A549 (cell line): ENCODE data around the gene IGFBP2. TPM values are rescaled to one million over a fixed set of nuclear protein-coding genes. Genes with fewer than 3 reads are reported as not detected.

Experiments
- ATAC-seq, 2 experiments: fragments of 200-7000 bp in 1 of 2; fragments of >200 bp in 1 of 2; cut with Nextera tagmentation in 1 of 2; cut with Tn5 transposase in 1 of 2; 3 replicates each; pipeline versions ENCODE4 v1.8.0 to v1.9.1; 2018 to 2020; ENCODE audit warnings: mild to moderate bottlenecking in 1 of 2, moderate library complexity in 1 of 2
- CTCF ChIA-PET: fragments of 300-600 bp; sonication (Branson Sonifier 250); formaldehyde crosslinking; extraction: SDS; loops from one replicate; lab custom pipeline; 2021; ENCODE audit warnings: antibody characterized with exemption, inconsistent platforms; lab: Yijun Ruan, JAX
- POLR2A ChIA-PET: fragments of 350-600 bp; formaldehyde crosslinking; extraction: SDS; loops from one replicate; lab custom pipeline; 2021; ENCODE audit warnings: antibody characterized with exemption, inconsistent platforms; lab: Yijun Ruan, JAX
- DNase-seq, 2 experiments: peaks; one replicate each; pipeline versions ENCODE4 v3.0.0 to v3.0.0-alpha.2; 2011 to 2016; ENCODE audit warnings: low read depth in 1 of 2, low spot score in 1 of 2
- FAIRE-seq: peaks from 2 replicates; lab custom pipeline; 2011; peaks lifted over from hg19 to GRCh38; lab: Jason Lieb, UNC
- H3K27ac ChIP-seq, 2 experiments: fragments of >200 bp; sonication (Bioruptor Twin); formaldehyde crosslinking; 3 replicates each; pipeline ENCODE4 v1.5.1; 2016 to 2017
- H3K4me1 ChIP-seq: fragments of >200 bp; sonication (Bioruptor Twin); formaldehyde crosslinking; 3 replicates; pipeline ENCODE4 v1.6.1; 2016
- H3K4me2 ChIP-seq: fragments of >200 bp; sonication (Bioruptor Twin); formaldehyde crosslinking; 3 replicates; pipeline ENCODE4 v1.6.1; 2016
- H3K4me3 ChIP-seq: fragments of >200 bp; sonication (Bioruptor Twin); formaldehyde crosslinking; 3 replicates; pipeline ENCODE4 v1.5.1; 2016
- H3K9me3 ChIP-seq: fragments of >200 bp; sonication (Bioruptor Twin); formaldehyde crosslinking; 3 replicates; pipeline ENCODE4 v1.6.1; 2016
- BHLHE40 ChIP-seq: IDR thresholded peaks from 2 replicates; pipeline ENCODE4 v1.6.1; 2012; ENCODE audit warnings: low read depth, low read length, inconsistent platforms
- CEBPB ChIP-seq, 2 experiments: fragments of >200 bp in 1 of 2; sonication (Bioruptor Twin) in 1 of 2; formaldehyde crosslinking in 1 of 2; IDR thresholded peaks; 2 replicates each; pipeline ENCODE4 v1.6.1; 2012 to 2016
- CHD2 ChIP-seq: fragments of 150-350 bp; IDR thresholded peaks from 2 replicates; pipeline ENCODE4 v1.6.1; 2014; ENCODE audit warnings: low read length; ENCODE audit not compliant: partially characterized antibody
- EHF ChIP-seq: fragments of 250-450 bp; sonication (Bioruptor Pico); IDR thresholded peaks from 2 replicates; pipeline ENCODE4 v1.5.0; 2020; ENCODE audit warnings: mild to moderate bottlenecking
- EP300 ChIP-seq, 2 experiments: fragments of >200 bp; sonication (Bioruptor Twin); formaldehyde crosslinking; IDR thresholded peaks; 2 replicates in 1 of 2; 3 replicates in 1 of 2; pipeline ENCODE4 v1.6.1; 2016 to 2017
- ESRRA ChIP-seq: fragments of 150-350 bp; IDR thresholded peaks from 2 replicates; pipeline ENCODE4 v1.6.1; 2014; ENCODE audit warnings: mild to moderate bottlenecking, low read length, borderline replicate concordance
- HOXB13 ChIP-seq: fragments of 250-450 bp; sonication (Bioruptor Pico); IDR thresholded peaks from 2 replicates; pipeline ENCODE4 v1.5.0; 2020; ENCODE audit warnings: low read depth, mild to moderate bottlenecking, moderate library complexity
- HOXB5 ChIP-seq: fragments of 250-450 bp; sonication (Bioruptor Pico); IDR thresholded peaks from 2 replicates; pipeline ENCODE4 v1.5.0; 2020; ENCODE audit warnings: mild to moderate bottlenecking, moderate library complexity
- JUN ChIP-seq, 2 experiments: fragments of >200 bp; sonication (Bioruptor Twin); formaldehyde crosslinking; IDR thresholded peaks; 2 replicates in 1 of 2; 3 replicates in 1 of 2; pipeline ENCODE4 v1.6.1; 2016 to 2017
- MAZ ChIP-seq: fragments of 150-350 bp; IDR thresholded peaks from 2 replicates; pipeline ENCODE4 v1.6.1; 2014; ENCODE audit warnings: antibody characterized with exemption, low read depth, low read length, borderline replicate concordance
- NPAS2 ChIP-seq: fragments of 250-450 bp; sonication (Bioruptor Pico); IDR thresholded peaks from 2 replicates; pipeline ENCODE4 v1.8.0; 2022; ENCODE audit warnings: mild to moderate bottlenecking, moderate library complexity, borderline replicate concordance
- POLR2AphosphoS2 ChIP-seq: conservative IDR thresholded peaks from 2 replicates; pipeline ENCODE4 v1.6.1; 2012; ENCODE audit warnings: low read length, improper control_type of control experiment, inconsistent platforms
- RCOR1 ChIP-seq: fragments of 150-350 bp; IDR thresholded peaks from 2 replicates; pipeline ENCODE4 v1.6.1; 2014; ENCODE audit warnings: antibody characterized with exemption, low read length, low read depth
- RFX5 ChIP-seq: fragments of 450-650 bp; IDR thresholded peaks from 2 replicates; pipeline ENCODE4 v1.7.1; 2014; ENCODE audit warnings: antibody characterized with exemption, mild to moderate bottlenecking, moderate library complexity
- RNF2 ChIP-seq: fragments of 200-600 bp; sonication (generic); IDR thresholded peaks from 2 replicates; pipeline ENCODE4 v1.6.1; 2016; ENCODE audit warnings: low read depth, mild to moderate bottlenecking, antibody characterized with exemption, moderate library complexity, borderline replicate concordance
- SMC3 ChIP-seq: fragments of >200 bp; sonication (Bioruptor Twin); formaldehyde crosslinking; IDR thresholded peaks from 3 replicates; pipeline ENCODE4 v1.6.1; 2018; ENCODE audit warnings: inconsistent platforms
- TP53 ChIP-seq: fragments of 250-450 bp; sonication (Bioruptor Pico); IDR thresholded peaks from 2 replicates; pipeline ENCODE4 v1.5.0; 2021; ENCODE audit warnings: mild to moderate bottlenecking, moderate library complexity
- ZC3H11A ChIP-seq: fragments of 450-650 bp; IDR thresholded peaks from 2 replicates; pipeline ENCODE4 v1.6.1; 2014; ENCODE audit warnings: antibody characterized with exemption, mild to moderate bottlenecking
- WGBS: methylation state at CpG from one replicate; pipeline ENCODE4 v1.1.6; 2017; ENCODE audit errors: missing lambda C conversion rate; 5-methylcytosine and 5-hydroxymethylcytosine counted together
- polyA plus RNA-seq, 4 experiments: library from polyadenylated mRNA; depleted of rRNA in 3 of 4; stranded (reverse); fragments of >200 nt; fragmentation: RNase III in 1 of 4; extraction: RNeasy Plus Mini Kit Qiagen cat#74134 plus additional on column Dnase treatment in 1 of 4; gene quantifications; 2 replicates in 3 of 4; 3 replicates in 1 of 4; pipeline ENCODE4 v1.2.3, GENCODE V29; 2011 to 2017
- TF ChIP-seq, protein P1 (sequence below): fragments of 250-450 bp; sonication (Bioruptor Pico); IDR thresholded peaks from 2 replicates; pipeline ENCODE4 v1.5.0; 2020; ENCODE audit warnings: low read depth, mild to moderate bottlenecking, moderate library complexity
- TF ChIP-seq, protein P2 (sequence below): IDR thresholded peaks from 2 replicates; pipeline ENCODE4 v1.6.1; 2012; ENCODE audit warnings: low read depth, borderline replicate concordance

Gene IGFBP2
- polyA plus RNA-seq, 2 of the 4 experiments (the other 2 are of a cell fraction): 26.1 to 34.9 TPM

DNA sequence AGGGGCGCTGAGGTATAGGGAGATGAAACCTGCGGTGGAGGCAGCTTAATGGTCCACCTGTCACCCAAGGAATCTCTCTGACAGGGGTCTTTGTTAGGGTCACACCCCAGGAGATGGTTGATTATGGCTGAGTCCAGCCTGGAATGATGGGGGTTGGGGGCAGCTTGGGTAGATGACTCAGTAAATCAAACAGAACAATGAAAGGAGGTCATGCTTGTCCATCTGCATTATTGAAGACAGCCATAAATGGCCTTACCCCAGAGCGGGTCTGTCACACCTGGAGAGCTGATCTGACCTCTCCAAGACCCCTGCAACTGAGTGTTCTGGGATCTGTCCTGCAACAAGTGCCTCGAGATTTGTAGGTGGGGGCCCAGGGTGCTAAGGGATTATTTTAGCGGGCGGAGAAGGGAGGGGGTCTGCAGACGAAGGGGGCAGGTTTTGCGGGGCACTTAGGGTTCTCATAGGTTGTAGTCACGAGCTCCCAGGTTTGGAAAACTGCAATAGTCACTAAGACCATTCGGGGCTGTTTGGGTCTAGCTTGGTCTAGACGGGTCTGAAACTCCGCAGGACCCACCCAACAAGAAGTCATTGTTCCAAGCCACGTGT is 771 bp upstream of the IGFBP2 start:
- H3K4me1 ChIP-seq: peaks cover 39% of the 10 kb centered on the region
- DNase-seq: no peak
- no peak for ATAC-seq
- no peak for FAIRE-seq
- peak overlapping the region; percentile 49 for H3K4me3 ChIP-seq
- H3K9me3 ChIP-seq: no peaks in the 10 kb centered on the region
- POLR2A ChIA-PET: no interaction called here
- CTCF ChIA-PET: interaction anchor here (0.6 to 2.1 kb wide), 5 partner anchors 15 to 261 kb away, joined by 3 to 7 read pairs (median 3); no protein-coding TSS in a partner anchor
- H3K4me2 ChIP-seq: peak overlapping the region; percentile 73
- TF ChIP-seq EP300 (IDR thresholded peaks at IDR 0.05): no peak
- TF ChIP-seq HOXB13 (CRISPR knock-in tag): no peak
- TF ChIP-seq TP53 (CRISPR knock-in tag): no peak
- TF ChIP-seq, protein P1, sequence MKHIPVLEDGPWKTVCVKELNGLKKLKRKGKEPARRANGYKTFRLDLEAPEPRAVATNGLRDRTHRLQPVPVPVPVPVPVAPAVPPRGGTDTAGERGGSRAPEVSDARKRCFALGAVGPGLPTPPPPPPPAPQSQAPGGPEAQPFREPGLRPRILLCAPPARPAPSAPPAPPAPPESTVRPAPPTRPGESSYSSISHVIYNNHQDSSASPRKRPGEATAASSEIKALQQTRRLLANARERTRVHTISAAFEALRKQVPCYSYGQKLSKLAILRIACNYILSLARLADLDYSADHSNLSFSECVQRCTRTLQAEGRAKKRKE (CRISPR knock-in tag): no peak
- no peak for TF ChIP-seq ESRRA
- TF ChIP-seq EHF (CRISPR knock-in tag): no peak
- no peak for TF ChIP-seq HOXB5 (CRISPR knock-in tag)
- TF ChIP-seq RNF2: no peak
- TF ChIP-seq CHD2: no peak
- TF ChIP-seq POLR2AphosphoS2: no peak
- no peak for TF ChIP-seq BHLHE40
- no peak for TF ChIP-seq ZC3H11A
- TF ChIP-seq CEBPB (IDR thresholded peaks at IDR 0.05): no peak
- TF ChIP-seq SMC3: no peak
- no peak for TF ChIP-seq MAZ
- peak overlapping the region; percentile 53 to 88; a peak in 4 of 6 replicates for H3K27ac ChIP-seq
- WGBS: 63% methylated on average over 13 of the region's 13 CpGs

DNA sequence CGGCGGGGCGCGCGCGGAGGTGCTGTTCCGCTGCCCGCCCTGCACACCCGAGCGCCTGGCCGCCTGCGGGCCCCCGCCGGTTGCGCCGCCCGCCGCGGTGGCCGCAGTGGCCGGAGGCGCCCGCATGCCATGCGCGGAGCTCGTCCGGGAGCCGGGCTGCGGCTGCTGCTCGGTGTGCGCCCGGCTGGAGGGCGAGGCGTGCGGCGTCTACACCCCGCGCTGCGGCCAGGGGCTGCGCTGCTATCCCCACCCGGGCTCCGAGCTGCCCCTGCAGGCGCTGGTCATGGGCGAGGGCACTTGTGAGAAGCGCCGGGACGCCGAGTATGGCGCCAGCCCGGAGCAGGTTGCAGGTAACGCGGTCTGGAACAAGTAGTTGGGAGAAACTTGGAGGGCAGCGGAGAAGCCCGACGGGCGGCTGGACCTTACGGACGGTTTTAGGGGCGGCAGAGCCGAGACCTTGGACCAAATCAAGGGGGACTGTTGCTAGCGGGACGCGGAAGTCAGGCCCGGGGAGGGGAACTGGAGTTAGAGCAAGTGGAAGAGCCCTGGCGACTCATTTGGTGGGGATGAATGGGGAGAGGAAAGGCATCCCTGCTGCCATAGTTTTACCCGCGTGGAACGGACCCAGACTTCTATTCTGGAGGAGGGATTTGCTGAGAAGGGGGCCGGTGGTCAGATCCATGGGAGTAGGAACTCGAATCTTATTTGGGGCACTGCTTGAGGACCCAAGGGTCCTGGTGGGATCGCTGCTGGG is 573 bp downstream of the IGFBP2 start:
- CTCF ChIA-PET: interaction anchor here (1.2 to 2.1 kb wide), 3 partner anchors 33 to 114 kb away, joined by 3 to 7 read pairs (median 3); no protein-coding TSS in a partner anchor
- Histone ChIP-seq H3K4me2 (peak overlapping the region; percentile 73), H3K4me3 (peak overlapping the region; percentile 49), H3K27ac (peak overlapping the region; percentile 53 to 88), H3K9me3 (no peaks in the 10 kb centered on the region), H3K4me1 (peaks cover 44% of the 10 kb centered on the region)
- POLR2A ChIA-PET: interaction anchor here (1.0 kb wide), 1 partner anchor 135 kb away, joined by 3 read pairs; the partner anchor contains the start of gene RPL37A
- ATAC-seq (peak; percentile 62), FAIRE-seq (no peak), DNase-seq (peak; percentile 25 to 48)
- TF ChIP-seq JUN (IDR thresholded peaks at IDR 0.05): 0 out of 5 replicates have a peak, but pooled peaks of 1 of the 2 experiments have one; percentile 23
- TF ChIP-seq RCOR1: no peak
- WGBS: 3% methylated on average over 28 of the region's 71 CpGs

DNA sequence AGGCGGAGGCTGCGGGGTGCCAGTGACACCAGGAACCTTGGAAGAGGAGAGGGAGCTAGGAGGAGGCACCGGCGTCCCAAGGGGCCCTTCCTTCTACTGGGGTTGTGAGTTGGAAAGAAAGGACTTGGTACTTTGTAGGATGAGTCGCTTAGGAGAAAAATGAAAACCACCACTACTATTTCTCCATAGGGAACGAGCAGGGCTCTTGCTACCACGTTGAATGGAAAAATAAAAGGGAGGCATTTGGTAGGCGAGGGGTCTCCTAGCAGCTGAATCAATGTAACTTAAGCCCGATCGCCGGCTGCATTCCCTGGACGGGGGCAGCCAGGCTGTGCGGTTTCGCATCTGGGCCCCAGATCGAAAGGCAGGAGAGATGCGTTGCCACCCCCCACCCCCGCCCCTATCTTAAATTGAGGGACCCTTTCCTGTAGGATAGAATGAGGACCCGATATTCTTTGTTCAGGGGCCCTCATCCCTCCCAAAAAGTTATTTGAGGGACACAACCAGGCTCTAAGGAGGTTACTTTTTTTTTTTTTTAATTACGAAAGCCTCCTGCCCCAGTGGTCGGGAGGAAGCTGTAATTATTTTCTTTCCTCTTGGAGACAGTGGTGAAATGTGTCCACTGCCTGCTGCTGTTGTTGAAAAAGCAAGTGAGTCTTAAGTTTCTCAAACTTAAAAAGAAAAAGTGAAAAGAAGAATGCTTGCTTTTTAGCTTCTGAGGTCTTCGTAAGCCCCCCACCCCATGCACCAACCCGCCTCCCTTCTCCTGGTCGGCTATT is 1.3 kb downstream of the IGFBP2 start:
- Histone ChIP-seq H3K4me3 (peak overlapping the region; percentile 49), H3K4me1 (peaks cover 44% of the 10 kb centered on the region), H3K27ac (peak overlapping the region; percentile 53 to 88), H3K9me3 (no peaks in the 10 kb centered on the region), H3K4me2 (peak overlapping the region; percentile 73)
- CTCF ChIA-PET: interaction anchor here (0.9 to 1.2 kb wide), 2 partner anchors 48 to 115 kb away, joined by 3 to 5 read pairs; no protein-coding TSS in a partner anchor
- ATAC-seq: peak in 1 of 2 experiments; percentile 16; a peak in 3 of 6 replicates
- no peak for FAIRE-seq
- POLR2A ChIA-PET: no interaction called here
- whole genome bisulfite sequencing: 45% methylated on average over 23 of the region's 23 CpGs
- TF ChIP-seq, protein P2, sequence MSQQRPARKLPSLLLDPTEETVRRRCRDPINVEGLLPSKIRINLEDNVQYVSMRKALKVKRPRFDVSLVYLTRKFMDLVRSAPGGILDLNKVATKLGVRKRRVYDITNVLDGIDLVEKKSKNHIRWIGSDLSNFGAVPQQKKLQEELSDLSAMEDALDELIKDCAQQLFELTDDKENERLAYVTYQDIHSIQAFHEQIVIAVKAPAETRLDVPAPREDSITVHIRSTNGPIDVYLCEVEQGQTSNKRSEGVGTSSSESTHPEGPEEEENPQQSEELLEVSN: no peak
- TF ChIP-seq NPAS2 (CRISPR knock-in tag): no peak
- TF ChIP-seq RFX5: no peak
- DNase-seq: no peak
